OCI-M1 (cell line): Measurements from ENCODE around the gene CACNA1I.

ENCODE experiments used
- DNase-seq: peaks from one replicate; lab custom pipeline; 2025; lab: John Stamatoyannopoulos, UW

CACNA1I gene

DNA sequence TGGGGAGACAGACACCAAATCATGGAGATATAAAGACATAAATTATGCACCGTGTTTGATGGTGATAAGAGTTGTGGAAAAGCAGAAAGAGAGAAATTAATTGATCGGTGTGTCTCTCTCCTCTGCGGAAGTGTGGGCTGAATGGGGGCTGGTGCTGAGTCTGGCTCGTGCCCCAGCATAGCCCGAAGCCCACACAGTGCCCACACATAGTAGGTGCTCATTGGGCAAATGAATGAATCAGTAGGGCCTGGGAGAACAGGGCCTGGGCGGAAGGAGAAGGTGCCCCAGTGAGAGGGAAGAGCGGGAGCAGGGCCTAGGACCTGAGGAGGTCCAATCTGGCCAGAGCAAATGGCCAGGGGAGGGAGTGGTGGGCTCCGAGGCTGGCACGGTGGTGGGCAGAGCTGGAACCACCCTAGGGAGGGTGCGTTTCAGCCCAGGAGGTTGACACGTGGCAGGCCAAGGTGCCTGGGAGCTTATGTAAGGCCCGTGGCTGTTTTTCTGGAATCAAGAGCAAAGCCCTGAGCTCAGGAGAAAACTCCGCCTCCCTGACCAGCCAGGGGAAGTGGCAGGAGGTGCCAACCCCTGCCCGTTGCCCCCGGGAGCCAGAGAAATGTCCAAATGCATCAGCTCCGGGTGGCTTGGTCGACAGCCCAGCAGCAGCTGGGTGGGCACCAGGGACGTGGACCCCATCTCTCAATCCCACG, 2.1 kb upstream of the CACNA1I start:
- no peak for DNase-seq

DNA sequence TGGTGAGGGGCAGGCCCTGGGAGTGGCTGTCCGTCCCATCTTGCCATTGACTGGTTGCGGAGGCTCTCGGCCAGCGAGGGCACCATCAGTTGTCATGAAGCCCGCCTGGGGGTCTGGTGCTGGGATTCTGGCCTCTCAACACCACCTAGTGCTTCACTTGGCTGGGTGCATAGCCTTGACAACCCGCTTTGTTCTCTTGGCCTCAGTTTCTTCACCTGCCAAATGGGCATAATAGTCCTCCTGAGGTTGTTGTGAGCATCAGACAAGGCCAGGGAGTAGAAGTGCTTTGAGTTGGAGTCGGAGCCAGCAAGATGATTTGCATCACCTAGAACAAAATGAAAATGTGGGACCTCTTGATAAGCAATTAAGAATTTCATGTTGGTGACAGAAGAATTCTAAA, 1.5 kb upstream of the CACNA1I start:
- DNase-seq, result no peak

DNA sequence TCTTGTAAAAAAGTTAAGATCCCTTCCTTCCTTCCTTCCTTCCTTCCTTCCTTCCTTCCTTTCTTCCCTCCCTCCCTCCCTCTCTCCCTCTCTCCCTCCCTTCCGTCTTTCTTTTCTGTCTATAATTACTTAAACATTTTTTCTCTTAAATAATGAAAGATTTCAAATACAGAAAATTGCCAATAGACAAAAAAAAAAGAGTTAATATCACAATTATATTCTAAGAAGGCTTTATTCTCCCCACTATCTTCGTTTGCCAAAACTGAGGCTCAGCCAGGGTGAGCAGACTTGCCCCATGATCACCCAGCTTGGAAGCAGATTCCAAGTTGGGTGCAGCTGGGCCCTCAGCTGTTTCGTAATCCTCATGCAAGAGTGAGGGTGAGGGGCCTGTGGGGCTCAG, 327 bp upstream of the CACNA1I start:
- DNase-seq, result no peak

DNA sequence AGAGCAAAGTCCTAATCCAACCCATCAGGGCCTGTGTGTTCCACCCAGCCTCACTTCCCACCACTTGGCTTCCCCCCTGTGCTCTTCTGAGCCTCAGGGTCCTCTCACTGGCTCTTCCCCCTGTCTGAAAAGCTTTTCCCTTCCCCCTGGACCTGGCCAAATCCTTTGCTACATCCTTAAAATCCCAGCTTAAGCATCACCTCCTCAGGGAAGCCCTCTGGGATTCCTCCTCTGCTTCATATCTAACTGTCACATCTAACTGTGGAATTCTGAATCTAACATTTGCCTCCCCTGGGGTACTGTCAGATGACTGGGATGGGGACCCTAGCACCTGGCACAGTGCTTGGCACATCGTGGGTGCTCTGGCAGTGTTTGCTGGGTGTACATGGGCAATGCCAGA, 985 bp downstream of the CACNA1I start:
- DNase-seq, result no peak

DNA sequence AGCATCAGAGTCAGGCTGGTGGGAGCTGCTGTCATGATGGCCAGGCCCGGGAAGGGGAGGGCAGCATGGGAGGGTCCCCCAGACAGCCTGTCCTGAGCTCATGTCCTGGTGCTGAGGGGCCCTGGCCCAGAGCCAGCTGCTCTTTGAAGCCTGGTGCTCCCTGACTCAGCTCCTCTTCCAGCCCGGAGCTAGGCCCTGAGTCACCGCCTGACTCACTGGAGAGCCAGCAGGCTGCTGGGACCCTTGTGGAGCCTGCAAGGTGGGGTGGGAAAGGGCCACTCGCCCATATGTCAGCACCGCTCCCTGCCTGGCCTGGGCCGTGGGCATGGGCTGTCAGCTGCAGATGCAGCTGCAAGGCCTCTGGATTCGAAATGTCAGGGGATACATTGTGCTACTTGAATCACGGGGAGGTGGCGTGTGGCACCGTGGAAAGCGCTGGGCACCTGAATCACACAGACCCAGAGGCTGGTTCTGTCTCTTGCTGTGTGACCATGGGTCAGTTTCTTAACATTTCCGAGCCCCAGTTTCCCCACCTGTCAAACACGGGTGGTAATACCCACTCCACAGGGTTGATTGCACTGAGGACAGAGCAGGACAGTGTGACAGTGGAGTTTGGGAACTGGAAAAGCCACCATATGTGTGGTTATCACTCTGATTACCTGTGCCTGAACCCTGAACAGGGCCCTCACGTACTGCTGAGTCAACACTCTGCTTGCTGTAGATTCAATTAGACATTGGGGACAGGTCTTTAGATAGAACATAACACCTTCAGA, 4.4 kb downstream of the CACNA1I start:
- DNase-seq, result no peak

DNA sequence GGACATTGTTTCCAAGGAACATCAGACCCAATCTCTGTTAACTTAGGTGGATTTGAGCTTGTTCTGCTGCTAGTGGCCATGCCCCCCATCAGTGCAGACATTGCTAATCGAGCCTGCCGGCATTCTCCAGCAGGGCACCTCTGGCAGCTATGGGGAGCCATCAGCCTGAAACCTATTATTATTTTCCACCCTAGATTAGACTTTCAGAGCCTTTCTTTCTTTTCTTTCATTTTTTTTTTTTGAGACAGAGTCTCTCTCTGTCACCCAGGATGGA, 4.9 kb downstream of the CACNA1I start:
- no peak for DNase-seq

DNA sequence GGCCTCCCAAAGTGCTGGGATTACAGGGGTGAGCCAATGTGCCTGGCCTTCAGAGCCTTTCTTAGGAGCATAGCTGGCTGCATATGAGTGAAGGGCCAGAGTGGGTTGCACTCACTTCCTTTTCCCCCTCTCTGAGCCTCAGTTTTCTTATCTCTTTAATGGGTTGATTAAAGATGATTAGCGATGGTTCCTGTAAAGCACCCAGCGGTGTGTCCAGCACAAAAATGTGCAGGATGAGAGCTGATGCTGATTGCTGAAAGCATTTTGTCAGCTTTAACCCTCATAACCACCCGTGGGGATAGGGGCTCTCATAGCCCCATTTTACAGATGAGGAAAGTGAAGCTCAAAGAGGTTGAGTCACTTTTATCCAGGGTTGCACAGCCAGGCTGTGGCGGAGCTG, 5.5 kb downstream of the CACNA1I start:
- no peak for DNase-seq

DNA sequence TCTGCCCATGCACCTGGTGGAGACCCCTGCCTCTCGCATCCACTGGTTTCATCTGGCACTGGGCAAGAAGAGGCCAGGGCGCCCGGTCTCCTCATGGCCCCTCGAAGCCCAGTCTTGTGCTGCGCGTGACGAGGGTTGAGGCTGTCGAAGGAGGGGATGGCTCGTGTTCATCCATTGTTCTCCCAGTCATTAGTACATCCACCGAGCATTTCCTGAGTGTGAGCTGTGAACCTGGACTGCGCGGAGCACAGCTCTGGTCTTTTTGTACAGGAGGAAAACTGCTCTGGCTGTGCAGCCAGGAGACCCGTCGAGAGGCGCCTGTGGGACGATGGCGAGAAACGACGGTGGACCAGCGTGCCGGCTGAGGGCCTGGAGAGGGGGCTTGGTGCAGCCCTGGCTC, 6.8 kb downstream of the CACNA1I start:
- no peak for DNase-seq

DNA sequence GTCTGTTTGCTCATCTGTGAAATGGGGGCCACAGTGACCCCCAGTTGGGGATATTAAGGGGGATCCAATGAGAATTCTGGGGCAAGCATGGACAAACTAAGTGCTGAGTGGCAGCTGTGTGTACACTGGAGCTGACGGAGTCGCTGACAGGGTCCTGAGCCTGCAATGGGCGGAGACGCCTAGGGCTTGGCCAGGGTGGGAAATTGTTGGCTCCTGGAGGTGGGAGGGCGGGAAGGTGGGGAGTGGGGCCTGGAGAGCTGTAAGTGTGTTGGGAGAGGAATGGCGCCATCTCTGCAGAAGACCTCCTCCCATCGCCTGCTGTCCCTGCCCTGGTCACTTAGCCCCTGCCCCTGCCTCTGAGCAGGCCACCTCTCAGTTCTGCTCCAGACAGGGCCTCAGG, 7.3 kb downstream of the CACNA1I start:
- no peak for DNase-seq

DNA sequence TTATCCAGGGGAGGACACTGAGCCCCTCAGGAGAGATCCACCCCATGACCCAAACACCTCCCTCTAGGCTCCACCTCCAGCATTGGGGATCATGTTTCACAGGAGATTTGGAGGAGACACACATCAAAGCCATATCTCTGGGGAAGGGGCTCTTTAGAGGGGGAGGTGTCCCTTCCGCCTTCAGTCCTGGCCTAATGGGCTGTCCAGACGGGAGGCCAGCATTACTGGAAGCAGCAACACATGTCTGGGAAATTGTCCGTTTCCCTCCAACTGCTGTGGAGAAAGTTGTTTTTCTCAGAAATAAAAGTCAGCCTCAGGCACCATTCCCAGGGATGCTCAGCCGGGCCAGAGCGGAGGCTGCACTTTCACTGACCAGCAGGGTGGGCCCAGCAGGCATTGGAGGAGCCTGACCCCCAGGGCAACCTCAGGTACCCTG, 9.5 kb downstream of the CACNA1I start:
- DNase-seq, result no peak

DNA sequence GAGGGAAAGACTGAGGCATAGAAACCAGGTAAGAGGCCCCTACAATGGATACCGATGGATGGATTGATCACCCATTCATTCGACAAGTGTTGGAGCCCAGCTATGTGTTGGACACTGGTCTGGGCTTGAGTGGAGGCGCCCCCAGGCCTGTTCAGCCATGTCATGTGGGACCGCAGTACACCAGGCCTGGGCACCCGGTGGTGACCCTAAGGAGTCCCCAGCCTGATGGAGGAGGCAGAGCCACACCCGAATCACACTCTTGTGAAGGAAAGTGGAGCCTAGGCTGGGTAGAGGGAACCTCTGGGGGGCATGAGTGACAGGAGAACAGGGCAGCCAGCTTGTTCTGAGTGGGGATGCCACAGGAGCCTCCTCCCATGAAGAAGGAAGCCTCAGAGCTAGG, 10.2 kb downstream of the CACNA1I start:
- no peak for DNase-seq

DNA sequence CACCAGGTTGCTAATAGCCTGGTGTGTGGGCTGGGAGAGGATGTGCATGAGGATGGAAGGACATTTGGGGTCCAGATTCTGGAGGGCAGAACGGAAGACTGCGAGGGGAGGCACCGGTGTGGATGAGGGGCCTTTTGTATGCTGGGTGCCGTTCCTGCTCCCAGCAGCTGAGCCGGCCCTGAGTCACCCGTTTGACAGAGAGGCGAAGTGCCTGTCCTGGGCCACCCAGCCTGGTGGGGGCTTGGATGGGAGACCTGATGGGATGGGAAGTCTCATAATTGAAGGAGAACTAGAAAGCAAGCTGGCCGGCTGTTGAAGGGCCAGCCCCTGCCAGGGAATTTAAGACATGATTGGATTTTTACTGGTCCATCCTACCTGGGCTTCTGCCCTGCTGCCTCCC, 10.8 kb downstream of the CACNA1I start:
- no peak for DNase-seq

DNA sequence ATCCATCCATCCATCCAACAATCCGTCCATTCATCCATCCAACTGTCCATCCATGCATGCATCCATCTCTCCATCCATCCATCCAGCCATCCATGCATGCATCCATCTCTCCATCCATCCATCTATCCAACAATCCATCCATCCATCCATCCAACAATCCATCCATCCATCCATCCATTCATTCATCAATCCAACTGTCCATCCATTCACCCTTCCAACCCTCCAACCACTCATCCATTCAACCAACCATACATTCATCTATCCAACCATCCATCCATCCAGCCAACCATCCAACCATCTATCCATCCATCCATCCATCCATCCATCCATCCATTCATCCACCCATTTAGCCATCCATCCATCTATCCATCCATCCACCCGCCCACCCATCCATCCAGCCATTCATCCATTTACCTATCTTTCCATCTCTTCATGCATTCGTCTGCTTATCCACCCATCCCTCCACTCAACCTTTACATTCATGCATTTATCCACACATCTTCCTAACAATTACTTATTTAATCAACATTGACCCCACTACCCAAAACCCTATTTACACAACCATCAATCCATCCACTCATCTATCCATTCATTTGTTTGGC, 12.6 kb downstream of the CACNA1I start:
- no peak for DNase-seq

DNA sequence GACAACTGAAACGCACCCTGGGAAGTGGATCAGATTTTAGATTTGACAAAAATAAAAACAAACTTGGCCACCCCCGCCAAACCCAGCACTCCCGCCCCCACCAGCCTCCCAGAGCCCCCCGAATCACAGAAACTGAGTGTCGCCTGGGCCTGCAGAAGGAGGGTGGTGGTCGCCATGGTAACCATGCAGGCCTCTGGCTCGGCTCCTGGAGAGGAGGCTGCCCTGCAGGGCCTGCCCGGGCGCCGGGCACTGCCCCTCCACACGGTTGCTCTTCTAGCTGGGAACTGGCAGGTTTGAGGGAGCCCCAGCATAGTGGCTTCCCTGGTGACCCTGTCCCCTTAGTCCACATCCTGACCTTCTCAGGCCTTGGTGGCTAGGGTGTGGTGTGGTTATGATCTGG, 19.3 kb downstream of the CACNA1I start:
- no peak for DNase-seq

DNA sequence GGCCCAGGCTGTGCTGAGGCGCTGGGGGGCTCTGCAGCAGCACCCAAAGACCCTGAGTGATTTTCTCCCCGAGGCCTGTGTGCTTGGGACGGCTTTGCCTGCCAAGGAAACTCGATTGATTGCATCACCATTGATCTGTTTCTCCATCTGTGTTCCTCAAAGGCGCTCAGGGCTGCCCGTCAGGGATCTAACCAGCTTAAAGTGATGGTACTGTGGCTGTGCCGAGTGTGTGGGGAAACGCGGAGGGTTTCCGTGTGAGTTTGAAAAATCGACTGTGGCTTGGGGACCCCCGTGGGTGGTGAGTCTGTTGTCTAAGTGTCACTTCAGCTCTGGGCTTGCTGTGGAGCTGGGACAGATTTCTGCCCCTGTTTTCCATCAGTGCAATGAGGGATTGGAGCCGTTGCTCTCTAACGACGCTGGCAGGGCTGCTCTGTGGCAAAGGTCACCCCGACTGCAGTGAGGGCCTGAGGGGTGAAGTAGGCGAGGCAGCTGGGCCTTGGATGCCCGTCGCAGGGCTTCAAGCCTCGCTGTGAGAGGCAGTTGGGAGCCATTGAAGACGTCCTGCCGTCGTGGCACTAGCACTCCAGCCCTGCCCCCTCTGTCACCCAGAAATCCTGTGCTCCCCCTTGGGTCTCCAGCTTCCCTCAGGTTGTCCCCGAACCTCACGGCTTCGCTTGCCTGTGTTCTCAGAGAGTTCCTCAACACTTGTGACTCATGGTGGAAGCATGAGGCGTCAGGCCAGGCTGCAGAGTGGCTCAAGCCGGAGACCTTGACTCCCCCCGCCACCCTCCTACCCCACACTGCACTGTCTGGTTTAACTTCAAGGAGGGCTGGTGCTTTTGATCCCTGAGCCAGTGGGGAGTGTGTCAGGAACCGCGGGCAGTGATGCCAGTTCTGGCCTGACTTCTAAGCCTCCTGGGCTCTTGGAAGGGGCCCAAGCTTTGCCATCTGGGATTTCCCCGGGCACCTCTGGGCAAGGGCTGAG, 21.8 kb downstream of the CACNA1I start:
- no peak for DNase-seq

DNA sequence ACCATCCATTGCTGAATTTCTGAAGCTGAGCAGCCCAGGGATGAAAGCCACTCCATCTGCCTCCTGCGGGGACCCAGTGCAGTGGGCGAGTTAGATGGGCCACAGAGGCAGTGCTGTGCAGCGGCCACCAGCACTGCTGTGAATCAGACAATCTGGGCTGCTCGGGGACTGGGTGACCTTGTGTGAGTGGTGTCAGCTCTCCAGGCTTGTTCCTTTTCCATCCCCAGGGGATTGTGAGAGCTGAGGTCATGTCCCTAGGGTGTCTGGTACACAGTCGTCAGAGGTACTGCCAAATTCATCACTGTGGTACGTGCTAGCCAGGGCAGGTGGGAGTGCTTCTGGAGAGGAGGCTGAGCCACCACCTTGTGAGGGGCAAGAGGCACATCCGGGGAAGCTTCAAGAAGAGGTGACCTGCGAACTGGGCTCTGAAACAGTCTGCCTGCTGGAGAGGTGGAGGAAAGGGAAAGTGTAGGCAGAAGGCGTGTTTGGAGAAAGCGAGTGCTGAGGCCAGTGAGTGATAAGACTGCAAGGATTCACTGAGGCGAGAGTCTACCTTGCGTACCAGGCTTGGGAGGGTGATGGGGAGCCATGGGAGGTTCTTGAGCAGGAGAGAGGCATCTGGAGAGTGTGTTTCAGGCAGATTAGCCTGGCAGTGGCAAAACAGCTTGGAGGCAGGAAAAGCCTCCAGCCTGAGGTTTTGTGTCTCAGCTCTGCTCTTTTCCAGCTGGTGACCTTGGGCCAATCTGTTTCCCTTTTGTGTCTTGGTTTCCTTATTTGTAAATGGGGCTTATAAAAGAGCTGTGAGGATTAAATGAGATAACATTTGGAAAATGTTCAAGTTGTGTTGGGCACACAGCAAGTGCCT, 22.7 kb downstream of the CACNA1I start:
- no peak for DNase-seq

DNA sequence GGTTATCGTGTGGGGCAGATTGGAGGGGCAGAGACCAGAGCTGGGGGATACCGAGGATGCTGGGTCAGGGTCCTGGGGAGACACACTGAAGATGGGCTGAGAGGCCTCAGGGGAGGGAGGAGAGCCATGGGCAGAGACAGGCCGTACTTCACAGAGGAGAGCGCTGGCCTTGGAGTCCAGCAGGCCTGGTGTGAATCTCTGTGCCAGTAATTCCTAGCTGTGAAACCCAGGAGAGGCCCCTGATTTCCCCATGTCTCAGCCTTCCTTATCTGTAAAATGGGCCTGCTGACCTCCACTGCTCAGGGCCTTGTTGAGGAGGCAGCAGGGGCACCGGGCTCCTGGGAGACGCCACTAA, 23.4 kb downstream of the CACNA1I start:
- no peak for DNase-seq

DNA sequence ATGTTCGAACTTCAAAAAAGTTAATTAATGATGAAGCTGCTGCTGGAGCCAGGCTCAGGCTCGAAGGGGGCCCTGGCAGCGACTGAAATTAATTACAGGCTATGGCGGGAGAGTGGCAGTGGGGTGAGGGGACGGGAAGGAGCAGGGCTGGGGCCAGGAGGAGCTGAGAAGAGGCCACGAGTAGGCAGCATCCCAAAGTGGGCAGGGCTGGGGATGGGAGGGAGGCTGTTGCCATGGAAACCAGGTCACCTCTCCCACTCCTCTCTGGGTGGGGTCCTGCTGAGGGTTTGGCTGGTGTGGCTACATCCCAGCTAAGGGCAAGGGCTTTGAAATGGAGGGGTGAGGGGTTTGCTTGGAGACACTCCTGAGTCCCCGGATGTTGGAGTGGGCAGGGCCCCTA, 23.9 kb downstream of the CACNA1I start:
- DNase-seq, result no peak

DNA sequence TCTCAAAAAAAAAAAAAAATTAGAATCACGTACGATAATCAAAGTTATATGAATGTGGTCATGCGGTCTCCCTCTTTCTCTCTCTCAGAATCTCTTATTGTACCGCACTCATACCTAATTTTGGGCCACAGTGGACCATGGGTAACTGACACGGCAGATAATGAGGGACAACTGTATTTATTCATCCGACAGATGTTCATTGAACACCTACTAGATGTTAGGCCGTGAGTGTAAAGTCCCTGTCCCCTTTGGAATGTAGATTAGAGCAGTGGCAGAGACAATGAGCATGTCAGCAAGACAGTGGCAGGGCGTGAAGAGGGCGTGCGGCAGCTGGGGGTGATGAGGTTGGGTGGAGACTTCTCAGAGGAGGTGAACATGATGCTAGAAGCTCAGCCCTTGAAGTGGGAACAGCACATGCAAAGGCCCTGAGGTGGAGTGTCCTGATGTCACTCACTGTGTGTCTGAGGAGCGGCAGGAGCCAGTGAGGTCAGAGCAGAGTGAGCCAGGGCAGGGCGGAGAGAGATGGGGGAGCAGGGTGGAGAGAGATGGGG, 25.1 kb downstream of the CACNA1I start:
- no peak for DNase-seq

DNA sequence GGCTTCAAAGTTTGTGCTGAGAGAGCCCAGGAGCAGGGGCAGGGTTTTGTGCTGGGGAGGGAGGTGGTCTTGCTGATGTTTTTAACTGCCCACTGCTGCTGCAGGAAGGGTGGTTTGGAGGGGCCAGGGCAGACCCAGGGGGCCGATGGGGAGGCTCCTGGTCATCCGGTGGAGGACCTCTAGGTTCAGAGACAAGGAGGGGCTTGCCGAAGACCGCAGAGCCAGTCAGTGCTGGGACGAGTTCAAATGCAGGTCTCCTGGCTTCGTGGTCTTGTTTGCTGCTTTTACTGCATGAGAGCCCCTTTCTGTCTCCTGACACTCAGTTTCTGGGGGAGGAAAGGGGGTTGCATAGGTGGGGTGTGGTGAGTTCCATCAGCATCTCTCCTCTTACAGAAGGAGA, 26.0 kb downstream of the CACNA1I start:
- no peak for DNase-seq

DNA sequence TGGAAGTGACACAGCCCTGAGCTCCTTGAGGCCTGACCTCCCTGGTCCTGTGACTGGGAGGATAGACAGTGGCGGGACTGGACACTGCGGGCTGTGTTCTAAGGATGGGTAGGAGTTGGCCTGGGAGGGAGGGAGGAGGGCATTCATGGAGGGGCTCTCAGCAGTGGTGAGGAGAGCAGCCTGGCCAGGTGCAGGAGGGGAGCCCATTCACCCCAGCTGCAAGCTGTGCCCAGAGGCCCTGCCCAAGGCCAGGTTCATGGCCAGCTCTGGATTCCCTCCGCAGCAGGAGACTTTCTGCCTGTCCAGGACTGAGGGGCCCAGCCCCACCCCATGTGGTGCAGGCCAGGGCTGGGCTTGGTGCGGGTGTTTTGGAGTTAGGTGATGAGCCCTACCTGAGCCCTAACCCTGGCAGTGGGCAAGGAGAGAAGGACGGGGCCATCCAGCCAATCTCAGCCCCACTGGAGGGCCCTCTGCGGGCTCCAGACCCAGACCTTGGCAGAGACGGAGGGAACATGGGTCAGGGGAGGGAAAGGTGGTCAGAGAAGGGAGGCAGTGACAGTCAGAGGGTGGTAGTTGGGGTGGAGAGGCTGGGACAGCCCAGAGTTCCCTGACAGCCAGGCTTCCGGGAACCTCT, 26.8 kb downstream of the CACNA1I start:
- no peak for DNase-seq
